Stimulated activated CD4-positive, alpha-beta T cell treated with anti-CD3 and anti-CD28 coated beads, TNF-alpha, amount 100 ng/mL, for 48 hours (primary cell): ENCODE data around the gene ANKMY1.

Experiments used
- DNase-seq, 3 donors: peaks; one replicate each; pipeline ENCODE4 v3.0.0-alpha.2; 2020; ENCODE audit warnings: low read depth in 3 of 3

Gene ANKMY1

DNA sequence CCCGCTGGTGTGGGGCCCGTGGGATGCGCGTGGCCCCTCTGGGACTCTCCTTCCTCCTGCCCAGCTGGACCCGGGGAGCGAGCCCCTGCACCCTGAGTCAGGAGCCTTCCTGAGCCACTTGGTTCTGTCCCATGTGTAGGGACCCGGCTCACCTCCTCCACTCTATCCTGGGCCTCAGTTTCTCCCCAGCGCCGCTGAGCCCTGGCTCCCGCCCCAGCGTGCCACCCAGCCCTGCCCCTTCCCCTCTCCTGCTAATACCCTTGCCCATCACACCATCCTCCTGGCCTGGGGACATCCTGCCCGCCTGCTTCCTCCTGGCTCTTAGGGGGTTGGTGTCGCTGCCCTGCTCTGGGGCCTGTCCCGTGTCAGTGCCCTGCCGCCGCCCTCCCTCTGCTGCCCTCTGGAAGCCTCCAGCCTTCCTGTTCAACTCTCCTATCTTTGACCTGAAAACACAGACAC, 97.5 kb downstream of the ANKMY1 start:
- no peak for DNase-seq

DNA sequence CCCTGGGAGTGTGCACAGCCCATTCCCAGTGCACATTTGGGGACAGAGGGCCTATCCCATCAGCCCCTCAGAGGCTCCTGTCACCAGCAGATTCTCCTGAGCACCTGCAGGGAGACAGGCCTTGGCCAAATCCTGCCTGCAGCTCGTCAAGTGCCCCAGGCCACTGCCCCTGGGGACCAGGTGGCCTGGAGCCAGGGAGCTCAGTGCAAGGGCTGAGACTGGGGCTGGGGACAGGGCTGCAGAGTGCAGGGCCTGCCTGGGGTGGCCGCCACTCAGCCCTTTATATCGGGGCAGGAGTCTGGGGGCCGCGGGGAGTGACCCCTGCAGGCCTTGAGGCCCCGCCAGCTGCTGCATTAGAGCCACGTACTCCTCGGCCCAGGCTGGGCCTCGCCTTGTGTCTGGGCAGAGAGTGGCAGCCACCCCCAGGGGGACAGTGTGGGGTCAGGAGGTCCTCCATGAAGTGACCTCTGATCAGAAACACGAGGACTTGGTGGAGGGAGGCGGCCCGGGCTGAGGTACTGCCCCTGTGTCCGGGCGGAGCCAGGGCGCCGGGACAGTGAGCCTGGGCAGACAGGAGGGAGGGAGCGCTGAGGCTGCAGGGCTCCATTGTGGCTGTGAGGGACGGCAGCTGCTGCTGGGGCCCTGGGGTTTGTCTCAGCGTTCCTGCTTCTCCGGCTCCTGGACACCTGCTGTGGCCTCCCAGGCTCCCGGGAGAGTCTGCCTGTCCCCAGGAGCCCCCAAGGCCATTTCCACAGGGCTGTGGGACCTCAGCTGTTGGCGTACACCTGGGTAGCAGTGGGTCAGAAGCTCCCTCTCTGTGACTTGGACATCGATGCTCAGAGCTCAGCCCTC, 98.2 kb downstream of the ANKMY1 start:
- no peak for DNase-seq

DNA sequence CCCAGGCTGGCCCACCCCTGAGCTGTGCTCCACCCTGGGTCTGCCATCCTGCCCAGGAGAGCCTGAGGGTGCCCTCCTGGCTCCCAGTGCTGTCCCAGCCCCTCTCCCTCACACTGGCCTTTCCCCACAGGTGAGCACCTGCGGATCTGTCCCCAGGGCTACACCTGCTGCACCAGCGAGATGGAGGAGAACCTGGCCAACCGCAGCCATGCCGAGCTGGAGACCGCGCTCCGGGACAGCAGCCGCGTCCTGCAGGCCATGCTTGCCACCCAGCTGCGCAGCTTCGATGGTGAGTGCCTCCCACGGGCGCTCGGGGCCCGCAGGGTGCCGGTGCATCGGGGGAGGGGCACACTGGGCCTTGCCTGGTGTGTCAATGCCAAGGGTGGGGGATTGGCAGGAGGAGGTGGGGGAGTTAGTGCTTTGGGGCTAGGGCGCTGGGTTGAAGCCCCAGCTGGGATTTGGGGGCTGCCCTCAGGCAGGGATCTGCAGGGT, 98.8 kb downstream of the ANKMY1 start:
- no peak for DNase-seq

DNA sequence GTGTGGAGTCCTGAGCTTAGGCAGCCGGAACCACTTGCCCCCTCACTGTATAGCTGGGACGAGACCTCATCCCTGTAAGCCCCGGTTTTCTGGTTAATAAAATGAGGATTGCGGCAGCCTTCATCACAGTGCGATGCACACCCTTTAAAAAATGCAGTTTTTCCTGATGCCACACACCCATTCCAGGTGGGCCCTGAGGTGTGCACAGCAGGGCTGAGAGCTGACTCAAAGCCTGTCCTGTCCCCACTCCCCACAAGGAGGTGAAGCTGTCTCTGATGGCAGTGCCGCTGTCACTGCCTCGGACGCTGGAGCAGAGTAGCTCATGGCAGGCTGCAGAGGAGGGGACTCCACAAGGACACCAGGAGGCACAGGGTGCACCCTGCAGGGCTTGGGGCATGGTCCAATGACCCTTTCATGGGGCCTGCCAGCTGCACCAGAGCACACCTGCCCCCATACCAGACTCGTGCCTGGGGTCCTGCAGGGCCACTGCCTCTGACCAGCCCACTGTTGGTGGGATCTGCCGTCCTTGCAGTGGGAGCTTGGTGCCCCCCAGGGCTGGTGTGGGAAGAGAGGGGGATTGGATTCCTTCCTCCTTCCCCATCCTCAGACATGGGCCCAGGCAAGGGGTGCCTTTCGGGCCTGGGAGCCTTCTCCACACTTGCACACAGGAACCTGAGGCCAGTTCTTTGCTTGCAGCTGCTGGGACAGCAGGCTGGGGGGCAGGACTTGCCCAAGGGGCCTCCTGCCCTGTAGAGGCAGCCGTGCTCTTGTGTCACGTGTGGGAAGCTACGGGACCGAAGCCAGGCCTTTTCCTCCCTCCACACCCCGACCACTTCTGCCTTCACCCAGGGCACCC, 99.5 kb downstream of the ANKMY1 start:
- DNase-seq = no peak

DNA sequence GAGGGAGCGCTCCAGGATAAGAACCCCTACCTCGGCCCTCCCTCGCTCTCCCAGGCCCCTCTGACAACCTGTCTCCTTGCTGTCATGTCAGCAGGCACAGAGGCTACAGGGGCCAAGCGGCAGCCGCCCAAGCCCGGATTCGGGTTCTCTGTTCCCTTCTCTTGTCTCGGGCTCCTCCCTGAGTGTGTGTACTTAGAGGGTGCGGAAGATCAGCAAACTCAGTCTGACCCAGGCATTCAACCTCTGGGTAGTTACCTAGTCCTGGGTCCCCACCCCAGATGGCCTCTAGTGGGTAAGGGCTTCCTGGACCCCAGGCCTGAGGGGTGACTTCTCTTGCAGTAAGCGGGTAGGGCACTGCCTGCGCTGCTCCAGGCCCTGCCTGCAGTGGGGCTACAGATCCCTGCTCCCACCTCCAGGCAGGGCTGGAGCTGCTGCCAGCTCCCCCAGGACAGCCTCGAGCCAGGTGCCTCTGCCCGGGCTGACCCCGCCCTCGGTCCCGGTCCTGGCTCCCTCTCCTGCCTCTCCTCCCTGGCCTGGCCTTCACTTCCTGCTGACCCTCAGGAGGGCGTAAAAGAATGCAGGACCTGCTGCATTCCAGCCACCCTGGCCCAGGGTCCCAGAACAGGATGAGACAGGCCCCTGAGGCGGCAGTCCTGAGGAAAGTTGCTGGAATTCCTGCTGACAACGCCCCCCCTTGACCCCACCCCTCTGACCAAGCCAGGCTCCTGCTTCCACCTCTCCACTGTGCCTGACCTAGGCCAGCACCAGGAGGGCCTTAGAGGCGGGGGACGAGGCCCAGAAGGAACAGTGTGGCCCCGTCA, 100.4 kb downstream of the ANKMY1 start:
- no peak for DNase-seq

DNA sequence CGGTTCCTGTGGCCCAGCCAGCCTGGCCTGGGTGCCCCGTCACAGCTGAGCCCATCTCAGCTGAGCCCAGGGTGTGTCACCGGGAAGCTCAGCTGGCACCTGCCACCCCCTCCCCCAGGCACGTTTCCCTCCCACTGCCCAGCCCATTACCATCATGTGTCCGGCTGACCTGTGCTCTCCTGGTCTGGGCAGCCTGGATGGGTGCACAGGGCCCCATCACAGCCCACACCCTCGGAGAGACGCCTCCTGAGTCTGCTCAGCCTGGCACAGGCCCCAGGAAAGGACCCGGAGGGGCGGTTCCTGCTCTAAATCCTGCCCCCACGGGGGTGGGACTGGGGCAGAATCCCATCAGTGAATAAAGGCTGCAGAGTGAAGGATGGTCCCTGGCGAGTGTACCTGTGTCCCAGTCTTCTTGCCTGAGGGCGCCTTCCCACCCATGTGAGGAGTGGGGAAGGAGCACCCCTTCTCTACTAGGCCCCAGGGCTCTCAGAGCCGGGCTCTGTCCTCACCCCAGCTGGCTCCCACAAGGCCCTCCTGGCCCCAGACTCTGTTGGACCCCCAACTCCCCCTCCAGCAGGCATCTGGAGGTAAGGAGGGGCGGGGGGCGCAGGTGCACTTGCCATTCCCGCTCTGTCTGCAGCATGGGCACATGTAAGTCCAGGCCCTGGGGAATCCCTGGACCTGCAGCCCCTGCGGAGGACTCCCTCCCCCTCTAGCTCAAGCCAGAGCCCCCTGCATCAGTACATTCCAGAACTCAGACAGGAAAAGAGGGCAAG, 101.2 kb downstream of the ANKMY1 start:
- no peak for DNase-seq

DNA sequence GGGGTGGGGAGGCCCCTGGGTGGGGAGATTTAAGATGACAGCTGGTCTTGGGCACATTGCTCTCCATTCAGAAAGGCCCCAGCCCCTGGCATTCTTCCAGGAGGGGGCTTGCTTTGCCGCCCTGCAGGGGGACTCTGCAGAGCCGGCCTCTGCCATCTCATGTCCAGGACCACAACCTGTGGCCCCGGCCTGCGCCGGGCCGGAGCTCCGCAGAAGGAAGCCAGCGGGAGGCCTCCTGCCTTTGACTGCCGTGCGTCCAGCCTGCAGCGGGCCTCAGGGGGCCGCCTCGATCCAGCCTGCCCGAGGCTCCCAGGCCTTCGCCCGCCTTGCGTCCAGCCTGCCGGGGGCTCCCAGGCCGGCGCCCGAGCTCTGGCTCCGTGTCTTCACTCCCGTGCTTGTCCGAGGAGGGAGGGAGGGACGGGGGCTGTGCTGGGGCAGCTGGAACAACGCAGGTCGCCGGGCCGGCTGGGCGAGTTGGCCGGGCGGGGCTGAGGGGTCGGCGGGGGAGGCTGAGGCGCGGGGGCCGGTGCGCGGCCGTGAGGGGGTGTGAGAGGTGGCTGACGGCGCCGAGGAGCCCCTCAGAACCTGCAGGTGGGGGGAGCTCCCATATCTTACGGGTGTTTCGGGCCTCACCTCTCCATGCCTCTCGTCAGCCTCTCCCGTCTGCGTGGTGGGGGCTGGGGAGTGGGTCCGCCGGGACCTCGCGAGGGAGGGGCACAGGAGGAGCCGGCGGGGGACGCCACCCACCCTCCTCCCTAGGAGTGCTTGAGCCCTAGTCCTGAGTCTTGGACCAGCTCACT, 101.9 kb downstream of the ANKMY1 start:
- no peak for DNase-seq

DNA sequence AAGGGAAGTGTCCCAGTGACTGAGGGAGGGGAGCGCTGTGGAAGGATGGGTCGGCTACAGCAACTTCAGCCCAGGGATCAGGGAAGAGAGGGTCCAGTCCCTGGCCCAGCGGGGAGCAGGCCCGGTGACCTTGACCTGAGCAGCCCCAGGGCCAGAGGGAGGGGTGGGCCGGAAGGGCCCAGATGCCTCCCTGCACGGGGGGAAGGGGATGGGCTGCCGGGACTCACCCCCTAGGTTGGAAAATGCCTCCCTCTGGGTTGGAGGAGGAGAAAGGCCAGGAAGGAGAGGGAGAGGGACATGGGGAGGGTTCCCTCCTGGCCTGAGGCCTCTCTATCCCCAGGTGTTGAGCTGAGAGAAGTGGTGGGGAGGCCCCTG, 102.5 kb downstream of the ANKMY1 start:
- DNase-seq = no peak

DNA sequence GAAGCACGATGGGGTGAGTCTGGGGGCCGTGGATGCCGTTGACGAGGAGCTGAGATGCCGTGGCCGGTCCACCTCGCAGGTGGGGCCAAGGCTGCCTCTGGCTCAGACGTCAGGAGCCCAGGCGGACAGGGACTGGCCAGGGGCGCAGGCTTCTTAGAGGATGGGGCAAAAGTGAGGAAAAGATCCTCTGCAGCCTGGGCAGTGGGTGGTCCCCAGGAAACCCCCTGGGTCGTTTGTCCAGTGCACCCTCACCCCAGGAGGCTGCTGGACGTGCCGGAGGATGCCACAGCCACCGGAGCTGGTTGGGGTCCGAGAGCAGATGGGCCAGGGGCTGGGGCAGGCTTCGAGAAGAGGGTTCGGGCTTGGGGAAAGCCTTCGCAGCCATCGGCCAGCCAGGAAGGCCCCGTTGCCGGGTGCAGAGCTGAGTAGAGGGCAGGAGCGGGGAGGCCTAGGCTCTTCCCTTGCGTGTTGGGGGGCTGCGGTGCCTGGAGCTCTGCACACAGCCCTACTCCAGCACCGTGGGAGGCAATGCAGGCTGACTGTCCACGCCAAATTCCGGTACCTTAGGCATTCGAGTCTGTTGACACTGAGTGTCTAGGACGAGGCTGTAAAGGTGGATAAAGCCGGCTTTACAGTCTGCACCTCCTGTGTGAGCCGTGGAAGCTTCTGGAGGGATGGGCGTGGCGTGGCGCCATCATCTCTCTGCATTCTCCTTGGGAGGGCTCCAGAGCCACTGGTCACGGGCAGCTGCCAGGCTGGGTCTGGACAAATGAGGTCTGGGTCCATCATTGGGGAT, 103.5 kb downstream of the ANKMY1 start:
- no peak for DNase-seq

DNA sequence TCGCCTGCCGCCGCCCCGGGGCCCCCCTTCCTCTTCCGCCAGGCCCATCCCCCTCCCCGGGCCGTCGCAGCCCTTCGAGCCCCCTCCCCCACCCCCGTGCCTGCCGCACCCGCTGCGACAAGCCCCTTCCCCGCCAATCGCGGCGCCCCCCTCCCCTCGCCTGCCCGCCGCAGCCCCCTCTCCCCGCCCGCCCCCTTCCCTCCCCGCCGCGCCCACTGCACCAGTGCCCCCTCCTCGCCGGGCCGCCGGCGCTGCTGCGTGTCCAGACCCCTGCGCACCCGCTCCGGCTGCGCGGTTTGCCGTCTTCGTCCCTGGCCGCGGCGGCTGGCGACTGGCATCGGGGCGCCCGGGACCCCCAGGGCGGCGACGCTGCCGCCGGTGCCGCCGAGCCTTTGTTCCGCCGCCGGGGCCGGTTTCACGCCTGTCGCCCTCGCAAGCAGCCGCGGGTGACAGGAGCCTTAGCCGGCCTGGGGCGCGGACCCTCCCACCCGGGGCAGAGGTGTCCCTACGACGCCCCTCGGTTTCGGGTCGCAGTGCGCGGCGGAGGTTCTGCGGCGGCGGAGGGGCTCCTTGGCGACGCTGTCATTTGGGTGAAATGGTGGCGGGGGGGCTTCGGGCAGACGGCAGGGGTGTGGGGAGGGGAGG, 104.2 kb downstream of the ANKMY1 start:
- no peak for DNase-seq

DNA sequence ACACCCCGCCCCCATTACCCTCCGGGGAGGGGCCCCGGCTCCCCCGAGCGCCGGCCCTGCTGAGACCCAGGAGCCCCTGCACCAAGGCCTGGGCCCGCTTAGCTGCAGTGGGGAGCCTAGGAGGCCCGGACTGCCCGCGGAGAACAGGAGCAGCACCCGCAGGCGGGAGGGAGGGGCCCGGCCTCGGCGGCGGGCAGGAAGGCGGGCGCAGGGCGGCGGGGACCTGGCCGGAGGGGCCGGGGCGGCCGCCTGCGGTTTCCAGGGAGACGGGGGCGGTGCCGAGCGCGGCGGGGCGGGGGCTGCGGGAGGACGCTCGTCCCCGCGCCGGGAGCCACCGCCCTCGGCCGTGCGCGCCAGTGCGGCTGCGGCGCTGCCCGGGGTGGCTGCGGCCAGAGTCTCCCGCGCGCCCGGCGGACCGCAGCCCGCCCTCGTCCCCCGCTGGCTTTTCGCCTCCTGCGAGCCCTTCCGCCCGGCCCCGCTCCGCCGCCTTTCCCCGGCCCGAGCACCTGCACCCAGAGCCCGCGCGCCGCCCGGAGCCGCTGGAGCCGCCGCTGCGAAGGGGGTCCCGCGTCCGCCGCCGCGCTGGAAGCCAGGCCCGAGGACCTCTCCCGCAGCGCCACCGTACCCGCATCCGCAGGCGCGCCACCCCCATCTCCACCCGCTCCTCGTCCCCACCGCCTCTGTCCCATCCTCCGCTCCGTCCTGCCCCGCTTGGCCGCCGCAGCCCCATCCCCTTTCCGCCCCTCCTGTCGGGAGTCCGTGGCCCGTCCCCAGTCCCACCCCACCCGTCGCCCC, 105.1 kb downstream of the ANKMY1 start:
- DNase-seq = no peak

DNA sequence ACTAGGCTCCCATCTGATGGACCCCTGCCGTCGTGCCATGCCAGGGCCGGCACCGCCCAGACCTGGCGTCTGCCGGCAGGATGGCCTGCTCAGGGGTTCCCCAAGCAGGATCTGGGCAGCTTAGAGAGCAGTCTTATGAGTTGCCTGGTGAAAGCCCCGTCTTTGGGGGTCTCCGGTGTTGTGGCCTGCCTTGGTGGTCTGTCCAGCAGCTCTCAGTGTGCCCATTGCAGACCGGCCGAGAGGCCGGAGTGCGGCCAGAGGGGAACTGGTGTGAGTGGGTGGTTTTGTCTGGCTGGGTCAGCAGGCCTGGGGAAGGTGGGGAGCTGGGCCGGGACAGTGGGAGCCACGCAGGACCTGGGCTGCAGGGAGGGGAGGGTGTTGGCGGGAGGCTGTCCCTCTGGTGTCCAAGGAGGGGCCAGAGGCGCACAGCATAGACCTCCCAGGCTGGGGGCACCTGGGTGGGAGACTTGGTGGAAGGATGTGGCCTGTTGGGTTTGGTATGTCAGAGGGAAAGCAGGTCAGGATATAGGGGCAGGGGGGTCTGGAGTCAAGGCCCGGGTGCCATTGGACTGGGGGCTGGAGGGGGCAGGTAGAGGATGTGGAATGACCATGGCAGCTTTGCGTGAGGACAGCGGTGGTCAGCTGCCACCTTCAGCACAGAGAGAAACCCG, 105.9 kb downstream of the ANKMY1 start:
- DNase-seq = no peak

DNA sequence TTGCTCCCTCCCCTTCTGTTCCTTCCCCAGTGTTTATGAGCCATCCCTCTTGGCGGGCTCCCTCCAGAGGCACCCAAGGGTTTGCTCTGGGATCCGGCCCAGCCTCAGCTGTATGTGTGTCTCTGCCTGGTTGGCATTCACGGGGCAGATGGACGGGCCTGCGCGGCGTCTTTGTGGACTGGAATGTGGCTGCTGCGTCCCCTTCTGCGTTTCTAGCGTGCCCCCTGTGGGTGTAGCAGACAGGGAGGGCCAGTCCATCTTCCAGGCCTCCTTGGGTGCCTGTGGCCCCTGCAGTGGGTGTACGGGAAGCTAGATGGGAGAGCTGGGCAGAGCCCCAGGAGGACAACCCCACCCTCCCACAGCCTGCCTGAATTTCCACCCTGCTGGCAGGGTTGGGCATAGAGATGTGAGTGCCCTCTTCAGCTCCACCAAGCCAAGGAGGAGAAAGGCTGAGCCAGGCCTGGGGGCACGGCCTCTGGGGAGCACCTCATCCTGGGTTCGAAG, 106.6 kb downstream of the ANKMY1 start:
- DNase-seq = no peak

DNA sequence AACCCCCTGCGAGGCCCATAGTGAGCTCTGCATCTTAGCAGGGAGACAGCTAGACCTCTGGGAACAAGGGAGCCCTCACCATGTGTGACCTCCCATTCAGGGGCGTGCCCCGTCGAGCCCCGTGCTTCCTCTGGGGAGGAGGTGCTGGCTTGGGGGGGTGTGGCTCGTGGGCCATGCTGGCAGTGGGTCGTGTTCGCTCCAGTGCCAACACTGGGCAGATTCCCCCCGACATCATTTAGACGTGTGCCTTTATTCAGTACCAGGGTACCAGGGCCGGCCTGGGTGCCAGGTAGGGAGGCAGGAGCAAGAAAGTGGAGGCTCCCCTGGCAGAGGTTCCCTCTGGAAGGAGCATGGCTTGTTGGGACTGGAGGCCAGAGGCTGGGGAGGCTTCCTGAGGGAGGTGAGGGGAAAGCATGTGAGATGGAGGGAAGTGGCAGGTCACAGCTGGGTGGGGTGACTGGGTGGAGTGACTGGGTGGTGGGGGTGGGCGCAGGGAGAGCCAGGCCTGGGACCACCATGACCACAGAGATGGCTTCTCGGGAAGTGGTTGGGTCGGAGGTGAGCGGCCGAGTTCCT, 107.2 kb downstream of the ANKMY1 start:
- DNase-seq = no peak

DNA sequence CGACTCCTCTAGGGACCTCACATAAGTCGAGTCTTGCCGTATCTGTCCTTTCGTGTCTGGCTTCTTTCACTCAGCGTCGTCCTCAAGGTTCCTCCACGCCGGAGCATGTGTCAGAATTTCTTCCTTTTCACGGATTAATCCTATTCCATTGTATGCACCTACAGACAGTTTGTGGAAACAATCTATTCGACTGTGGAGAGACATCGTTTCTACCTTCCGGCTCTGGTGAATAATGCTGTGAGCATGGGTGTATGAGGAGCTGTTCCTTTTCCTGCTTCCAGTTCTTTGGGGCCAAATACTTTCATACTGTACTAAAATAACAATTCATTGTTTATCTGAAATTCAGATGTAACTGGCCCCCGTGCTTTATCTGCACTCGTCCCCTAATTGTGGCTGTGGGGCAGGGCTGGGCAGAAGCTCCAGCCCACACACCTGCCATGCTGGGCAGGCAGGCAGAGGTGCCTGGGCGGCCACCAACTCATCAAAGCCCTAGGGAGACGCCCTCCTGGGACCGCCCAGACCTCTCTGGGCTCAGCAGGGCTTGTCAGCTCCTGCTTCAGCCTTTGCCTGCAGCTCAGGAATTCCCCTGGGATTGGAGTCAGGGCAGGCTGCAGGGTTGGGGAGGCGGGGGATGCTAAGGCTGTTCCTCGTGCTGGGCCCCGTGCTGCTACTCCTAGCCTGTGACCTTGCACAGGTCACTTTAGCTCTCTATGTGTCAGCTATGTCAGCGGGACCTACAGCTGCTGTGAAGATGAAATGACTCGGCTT, 107.8 kb downstream of the ANKMY1 start:
- no peak for DNase-seq
